HEK293 (cell line): ENCODE data around the gene SUCO.

Experiments
- CTCF ChIA-PET: fragments of 350-600 bp; formaldehyde crosslinking; extraction: SDS; loops from one replicate; lab custom pipeline; 2021; ENCODE audit warnings: antibody characterized with exemption; lab: Yijun Ruan, JAX
- POLR2A ChIA-PET: fragments of 300-600 bp; formaldehyde crosslinking; extraction: SDS; loops from one replicate; lab custom pipeline; 2020; ENCODE audit warnings: antibody characterized with exemption, inconsistent platforms; lab: Yijun Ruan, JAX
- H3K27ac ChIP-seq: fragments of 200-500 bp; sonication (Bioruptor generic); 2 replicates; pipeline ENCODE4 v1.5.1; 2014; ENCODE audit warnings: low read depth, low read length, control low read depth, inconsistent platforms; ENCODE audit errors: extremely low read depth
- H3K36me3 ChIP-seq, 2 experiments: fragments of 200-500 bp in 1 of 2; sonication (Bioruptor generic) in 1 of 2; 1 replicate in 1 of 2; 2 replicates in 1 of 2; pipeline ENCODE4 v1.5.1; 2014 to 2017; ENCODE audit warnings: inconsistent platforms in 2 of 2, low read length in 2 of 2; ENCODE audit not compliant: control insufficient read depth in 2 of 2, insufficient read depth in 1 of 2
- H3K4me1 ChIP-seq: fragments of 200-500 bp; sonication (Bioruptor generic); 2 replicates; pipeline ENCODE4 v1.5.1; 2014; ENCODE audit warnings: mild to moderate bottlenecking, low read length, inconsistent platforms; ENCODE audit not compliant: control insufficient read depth, insufficient read depth
- H3K4me3 ChIP-seq: 2 replicates; pipeline ENCODE4 v1.5.1; 2011; ENCODE audit warnings: low read depth, mild to moderate bottlenecking, control low read depth, low read length, moderate library complexity
- H3K9me3 ChIP-seq: fragments of 200-500 bp; sonication (Bioruptor generic); 2 replicates; pipeline ENCODE4 v1.5.1; 2014; ENCODE audit warnings: low read depth, low read length, inconsistent platforms; ENCODE audit not compliant: control insufficient read depth, insufficient read depth
- KLF10 ChIP-seq: fragments of 450-650 bp; IDR thresholded peaks from 2 replicates; pipeline ENCODE4 v1.5.1; 2018; ENCODE audit warnings: missing biosample characterization, mild to moderate bottlenecking, missing genetic modification characterization
- KLF9 ChIP-seq: fragments of 450-650 bp; formaldehyde crosslinking; IDR thresholded peaks from 2 replicates; pipeline ENCODE4 v1.5.1; 2016; ENCODE audit warnings: missing biosample characterization, missing genetic modification characterization, low read depth
- SP3 ChIP-seq: fragments of 450-650 bp; formaldehyde crosslinking; IDR thresholded peaks from 2 replicates; pipeline ENCODE4 v1.5.1; 2016; ENCODE audit warnings: missing biosample characterization, missing genetic modification characterization
- ZBTB20 ChIP-seq: fragments of 450-650 bp; formaldehyde crosslinking; IDR thresholded peaks from 2 replicates; pipeline ENCODE4 v1.5.1; 2016; ENCODE audit warnings: missing biosample characterization, missing genetic modification characterization
- ZBTB21 ChIP-seq: fragments of 450-650 bp; formaldehyde crosslinking; IDR thresholded peaks from 2 replicates; pipeline ENCODE4 v1.5.1; 2017; ENCODE audit warnings: missing biosample characterization, missing genetic modification characterization
- ZFHX2 ChIP-seq: fragments of 450-650 bp; formaldehyde crosslinking; conservative IDR thresholded peaks from 2 replicates; pipeline ENCODE4 v1.5.1; 2016; ENCODE audit warnings: missing biosample characterization, missing genetic modification characterization
- ZNF155 ChIP-seq: fragments of 450-650 bp; formaldehyde crosslinking; IDR thresholded peaks from 2 replicates; pipeline ENCODE4 v1.5.1; 2016; ENCODE audit warnings: missing biosample characterization, missing genetic modification characterization
- ZNF19 ChIP-seq: fragments of 450-650 bp; formaldehyde crosslinking; IDR thresholded peaks from 2 replicates; pipeline ENCODE4; 2016; ENCODE audit warnings: missing biosample characterization, missing genetic modification characterization, low read depth
- ZNF221 ChIP-seq: fragments of 450-650 bp; formaldehyde crosslinking; IDR thresholded peaks from 2 replicates; pipeline ENCODE4 v1.5.1; 2017; ENCODE audit warnings: missing biosample characterization, missing genetic modification characterization, borderline replicate concordance
- ZNF37A ChIP-seq: fragments of 450-650 bp; IDR thresholded peaks from 2 replicates; pipeline ENCODE4 v1.5.1; 2018; ENCODE audit warnings: missing biosample characterization, missing genetic modification characterization
- ZNF48 ChIP-seq: fragments of 450-650 bp; formaldehyde crosslinking; IDR thresholded peaks from 2 replicates; pipeline ENCODE4 v1.5.1; 2016; ENCODE audit warnings: missing biosample characterization, missing genetic modification characterization
- ZNF558 ChIP-seq: fragments of 450-650 bp; formaldehyde crosslinking; IDR thresholded peaks from 2 replicates; pipeline ENCODE4 v1.5.1; 2016; ENCODE audit warnings: missing biosample characterization, missing genetic modification characterization
- ZNF571 ChIP-seq: fragments of 450-650 bp; formaldehyde crosslinking; IDR thresholded peaks from 2 replicates; pipeline ENCODE4 v1.5.0; 2017; ENCODE audit warnings: missing biosample characterization, missing genetic modification characterization
- ZNF701 ChIP-seq: fragments of 450-650 bp; formaldehyde crosslinking; IDR thresholded peaks from 2 replicates; pipeline ENCODE4 v1.5.1; 2016; ENCODE audit warnings: missing biosample characterization, missing genetic modification characterization
- TF ChIP-seq, protein P1 (sequence below): fragments of 450-650 bp; formaldehyde crosslinking; IDR thresholded peaks from 2 replicates; pipeline ENCODE4 v1.5.1; 2016; ENCODE audit warnings: missing biosample characterization, missing genetic modification characterization
- TF ChIP-seq, protein P2 (sequence below): fragments of 450-650 bp; formaldehyde crosslinking; IDR thresholded peaks from 2 replicates; pipeline ENCODE4 v1.5.1; 2016; ENCODE audit warnings: missing biosample characterization, missing genetic modification characterization
- TF ChIP-seq, protein P3 (sequence below): fragments of 450-650 bp; formaldehyde crosslinking; IDR thresholded peaks from 2 replicates; pipeline ENCODE4 v1.5.1; 2016; ENCODE audit warnings: missing biosample characterization, missing genetic modification characterization
- TF ChIP-seq, protein P4 (sequence below): sonication (generic); formaldehyde crosslinking; IDR thresholded peaks from 2 replicates; pipeline ENCODE4 v1.8.1; 2022; ENCODE audit warnings: mild to moderate bottlenecking, moderate library complexity, missing genetic modification reagents

Gene SUCO

DNA sequence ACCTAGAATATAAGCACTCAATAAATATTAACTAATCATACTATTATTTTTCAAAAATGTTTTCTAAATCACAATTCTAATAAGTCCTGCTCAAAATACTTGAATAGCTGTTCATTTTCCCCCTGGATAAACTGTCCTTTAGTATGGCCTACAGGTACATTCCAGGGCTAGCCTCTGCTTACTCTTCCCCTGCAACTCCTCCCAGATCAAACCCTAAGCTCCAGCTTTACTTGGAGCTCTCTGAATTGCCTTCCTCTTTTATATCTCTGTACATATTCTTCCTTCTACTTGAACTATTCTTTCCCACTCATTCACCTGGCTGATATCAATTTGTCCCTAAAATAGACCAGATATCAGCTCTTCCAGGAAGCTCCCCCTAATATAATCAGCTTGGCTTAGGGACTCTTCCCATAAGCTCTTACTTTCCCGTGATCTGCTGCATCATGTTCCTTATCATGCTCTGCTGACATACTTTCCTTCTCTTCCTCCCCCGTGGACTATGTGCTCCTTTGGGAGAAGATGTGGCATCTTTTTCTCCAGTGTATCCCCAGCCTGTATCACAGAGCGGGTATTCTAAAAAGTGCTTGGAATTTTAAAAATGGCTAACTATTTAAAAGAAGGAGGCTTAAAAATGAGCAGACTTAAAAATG lies 46.0 kb upstream of the SUCO start:
- Histone ChIP-seq H3K4me3 (no peak overlapping the region), H3K9me3 (no peaks in the 10 kb centered on the region), H3K27ac (no peak overlapping the region), H3K4me1 (no peaks in the 10 kb centered on the region), H3K36me3 (no peaks in the 10 kb centered on the region)
- TF ChIP-seq ZNF558 (tag by site-specific recombination) (no peak), KLF9 (tag by site-specific recombination) (no peak), ZNF155 (tag by site-specific recombination) (no peak), ZNF221 (tag by site-specific recombination) (no peak), ZNF19 (tag by site-specific recombination) (no peak), KLF10 (tag by site-specific recombination) (no peak), ZNF48 (tag by site-specific recombination) (no peak), ZBTB21 (no peak), ZNF37A (no peak), ZNF701 (tag by site-specific recombination) (no peak), ZNF571 (tag by site-specific recombination) (no peak)
- TF ChIP-seq, protein P1, sequence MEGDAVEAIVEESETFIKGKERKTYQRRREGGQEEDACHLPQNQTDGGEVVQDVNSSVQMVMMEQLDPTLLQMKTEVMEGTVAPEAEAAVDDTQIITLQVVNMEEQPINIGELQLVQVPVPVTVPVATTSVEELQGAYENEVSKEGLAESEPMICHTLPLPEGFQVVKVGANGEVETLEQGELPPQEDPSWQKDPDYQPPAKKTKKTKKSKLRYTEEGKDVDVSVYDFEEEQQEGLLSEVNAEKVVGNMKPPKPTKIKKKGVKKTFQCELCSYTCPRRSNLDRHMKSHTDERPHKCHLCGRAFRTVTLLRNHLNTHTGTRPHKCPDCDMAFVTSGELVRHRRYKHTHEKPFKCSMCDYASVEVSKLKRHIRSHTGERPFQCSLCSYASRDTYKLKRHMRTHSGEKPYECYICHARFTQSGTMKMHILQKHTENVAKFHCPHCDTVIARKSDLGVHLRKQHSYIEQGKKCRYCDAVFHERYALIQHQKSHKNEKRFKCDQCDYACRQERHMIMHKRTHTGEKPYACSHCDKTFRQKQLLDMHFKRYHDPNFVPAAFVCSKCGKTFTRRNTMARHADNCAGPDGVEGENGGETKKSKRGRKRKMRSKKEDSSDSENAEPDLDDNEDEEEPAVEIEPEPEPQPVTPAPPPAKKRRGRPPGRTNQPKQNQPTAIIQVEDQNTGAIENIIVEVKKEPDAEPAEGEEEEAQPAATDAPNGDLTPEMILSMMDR (tag by site-specific recombination): no peak
- TF ChIP-seq, protein P2, sequence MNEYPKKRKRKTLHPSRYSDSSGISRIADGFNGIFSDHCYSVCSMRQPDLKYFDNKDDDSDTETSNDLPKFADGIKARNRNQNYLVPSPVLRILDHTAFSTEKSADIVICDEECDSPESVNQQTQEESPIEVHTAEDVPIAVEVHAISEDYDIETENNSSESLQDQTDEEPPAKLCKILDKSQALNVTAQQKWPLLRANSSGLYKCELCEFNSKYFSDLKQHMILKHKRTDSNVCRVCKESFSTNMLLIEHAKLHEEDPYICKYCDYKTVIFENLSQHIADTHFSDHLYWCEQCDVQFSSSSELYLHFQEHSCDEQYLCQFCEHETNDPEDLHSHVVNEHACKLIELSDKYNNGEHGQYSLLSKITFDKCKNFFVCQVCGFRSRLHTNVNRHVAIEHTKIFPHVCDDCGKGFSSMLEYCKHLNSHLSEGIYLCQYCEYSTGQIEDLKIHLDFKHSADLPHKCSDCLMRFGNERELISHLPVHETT (tag by site-specific recombination): no peak
- ChIA-PET POLR2A (interaction anchor here (0.6 to 2.2 kb wide), 2 partner anchors 45 to 1375 kb away, joined by 5 to 6 read pairs; partner anchors contain the start of gene SUCO), CTCF (interaction anchor here (0.6 to 1.3 kb wide), 4 partner anchors 16 to 685 kb away, joined by 3 to 5 read pairs (median 4); no protein-coding TSS in a partner anchor)

DNA sequence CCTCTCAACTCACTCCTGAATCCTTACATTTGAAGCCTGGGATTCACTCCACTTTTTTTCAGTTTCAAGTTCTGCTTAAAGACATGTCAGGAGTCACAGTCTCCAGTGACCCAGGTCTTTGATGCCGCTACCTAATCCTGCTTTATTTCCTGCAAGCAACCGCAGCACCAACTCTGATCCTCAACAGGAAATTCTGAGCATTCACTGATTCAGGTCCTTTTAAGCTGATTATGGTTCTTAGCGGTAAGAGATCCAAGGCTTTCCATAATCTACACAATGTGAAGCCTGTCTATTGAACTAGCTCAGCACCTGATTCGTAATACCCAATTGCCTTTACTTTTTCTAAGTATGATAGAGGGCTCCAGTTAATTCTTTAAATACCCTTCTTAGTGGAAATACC lies 45.4 kb upstream of the SUCO start:
- no peaks in the 10 kb centered on the region for H3K4me1 ChIP-seq
- no peaks in the 10 kb centered on the region for H3K36me3 ChIP-seq
- ChIA-PET POLR2A (interaction anchor here (0.6 to 2.2 kb wide), 2 partner anchors 45 to 1374 kb away, joined by 5 to 6 read pairs; partner anchors contain the start of gene SUCO), CTCF (interaction anchor here (0.6 to 0.7 kb wide), 2 partner anchors 302 to 684 kb away, joined by 3 to 4 read pairs; no protein-coding TSS in a partner anchor)
- H3K27ac ChIP-seq: no peak overlapping the region
- TF ChIP-seq SP3: no peak
- no peak for TF ChIP-seq ZBTB20 (tag by site-specific recombination)
- TF ChIP-seq KLF10 (tag by site-specific recombination): no peak
- TF ChIP-seq ZFHX2 (tag by site-specific recombination): no peak
- TF ChIP-seq, protein P3, sequence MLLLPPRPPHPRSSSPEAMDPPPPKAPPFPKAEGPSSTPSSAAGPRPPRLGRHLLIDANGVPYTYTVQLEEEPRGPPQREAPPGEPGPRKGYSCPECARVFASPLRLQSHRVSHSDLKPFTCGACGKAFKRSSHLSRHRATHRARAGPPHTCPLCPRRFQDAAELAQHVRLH (tag by site-specific recombination): no peak
- TF ChIP-seq, protein P4, sequence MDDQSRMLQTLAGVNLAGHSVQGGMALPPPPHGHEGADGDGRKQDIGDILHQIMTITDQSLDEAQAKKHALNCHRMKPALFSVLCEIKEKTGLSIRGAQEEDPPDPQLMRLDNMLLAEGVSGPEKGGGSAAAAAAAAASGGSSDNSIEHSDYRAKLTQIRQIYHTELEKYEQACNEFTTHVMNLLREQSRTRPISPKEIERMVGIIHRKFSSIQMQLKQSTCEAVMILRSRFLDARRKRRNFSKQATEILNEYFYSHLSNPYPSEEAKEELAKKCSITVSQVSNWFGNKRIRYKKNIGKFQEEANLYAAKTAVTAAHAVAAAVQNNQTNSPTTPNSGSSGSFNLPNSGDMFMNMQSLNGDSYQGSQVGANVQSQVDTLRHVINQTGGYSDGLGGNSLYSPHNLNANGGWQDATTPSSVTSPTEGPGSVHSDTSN (CRISPR knock-in tag): no peak
- no peak overlapping the region for H3K4me3 ChIP-seq
- no peaks in the 10 kb centered on the region for H3K9me3 ChIP-seq
